GM13976 (cell line): ENCODE data around the gene EVL.
"Not testable (repeated sequence)": the region's sequence is repeated elsewhere in the genome, so short reads cannot be mapped to it uniquely, and the experiment has no call there.

Experiments used
- DNase-seq: peaks from one replicate; pipeline ENCODE4 v3.0.0; 2012; ENCODE audit warnings: low spot score
- in situ Hi-C: fragments of 300-500 bp; cut with MboI; formaldehyde crosslinking; loops from one replicate; pipeline ENCODE4 v1.12.0; 2022; ENCODE audit warnings: low sequenced_read_pairs, mixed read lengths, inconsistent platforms; ENCODE audit not compliant: unreplicated experiment
- TF ChIP-seq, protein P1 (sequence below): IDR thresholded peaks from 2 replicates; pipeline ENCODE4 v1.5.1; 2012; ENCODE audit warnings: borderline replicate concordance, mild to moderate bottlenecking; ENCODE audit not compliant: insufficient read depth; ENCODE audit errors: extremely low read depth, missing control alignments, control extremely low read depth

Gene EVL

DNA sequence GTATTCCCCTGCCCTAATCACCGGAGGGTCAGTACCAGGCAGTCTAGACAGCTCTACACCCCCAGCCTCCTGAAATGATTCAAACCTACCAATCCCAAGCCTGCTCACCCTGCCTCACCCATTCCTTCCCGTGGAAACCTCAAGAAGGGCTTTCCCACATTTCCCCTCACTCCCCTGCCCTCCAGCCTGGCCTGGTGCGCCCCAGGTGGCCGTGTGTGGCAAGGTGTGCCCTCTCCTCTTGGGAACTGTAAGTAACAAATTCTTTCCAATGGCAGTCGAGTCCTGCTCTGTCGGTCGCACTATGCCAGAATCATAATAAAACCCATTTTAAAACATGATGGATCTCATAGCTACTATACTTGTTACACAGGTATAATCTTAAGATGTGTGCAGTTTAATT, 108.1 kb downstream of the EVL start:
- in situ Hi-C loops, result no loop called here
- no peak for DNase-seq

DNA sequence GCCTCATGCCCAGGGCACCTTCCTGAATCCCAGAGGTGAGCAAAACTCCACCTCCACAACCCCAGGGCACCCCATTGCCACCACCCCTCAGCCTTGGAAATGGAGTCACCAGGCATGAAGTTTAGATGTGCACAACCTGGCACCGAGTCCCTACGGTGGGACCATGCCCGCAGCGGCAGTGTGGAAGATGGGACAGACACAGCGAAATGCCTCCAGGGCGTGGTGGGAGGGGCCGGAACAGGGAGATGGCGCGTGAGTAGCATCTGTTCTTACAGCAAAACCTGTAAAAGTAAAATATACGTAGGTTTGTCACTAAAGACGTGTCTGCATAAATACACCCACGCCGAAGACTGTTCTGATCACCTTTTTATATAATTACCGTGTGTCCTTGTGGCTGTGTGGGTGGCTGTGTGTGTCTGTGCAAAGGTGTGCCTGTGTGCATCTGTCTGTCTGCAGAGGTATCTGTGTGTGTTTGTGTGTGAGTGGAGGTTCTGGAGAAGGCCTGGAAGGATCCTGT, 111.6 kb downstream of the EVL start:
- no peak for DNase-seq
- TF ChIP-seq, protein P1, sequence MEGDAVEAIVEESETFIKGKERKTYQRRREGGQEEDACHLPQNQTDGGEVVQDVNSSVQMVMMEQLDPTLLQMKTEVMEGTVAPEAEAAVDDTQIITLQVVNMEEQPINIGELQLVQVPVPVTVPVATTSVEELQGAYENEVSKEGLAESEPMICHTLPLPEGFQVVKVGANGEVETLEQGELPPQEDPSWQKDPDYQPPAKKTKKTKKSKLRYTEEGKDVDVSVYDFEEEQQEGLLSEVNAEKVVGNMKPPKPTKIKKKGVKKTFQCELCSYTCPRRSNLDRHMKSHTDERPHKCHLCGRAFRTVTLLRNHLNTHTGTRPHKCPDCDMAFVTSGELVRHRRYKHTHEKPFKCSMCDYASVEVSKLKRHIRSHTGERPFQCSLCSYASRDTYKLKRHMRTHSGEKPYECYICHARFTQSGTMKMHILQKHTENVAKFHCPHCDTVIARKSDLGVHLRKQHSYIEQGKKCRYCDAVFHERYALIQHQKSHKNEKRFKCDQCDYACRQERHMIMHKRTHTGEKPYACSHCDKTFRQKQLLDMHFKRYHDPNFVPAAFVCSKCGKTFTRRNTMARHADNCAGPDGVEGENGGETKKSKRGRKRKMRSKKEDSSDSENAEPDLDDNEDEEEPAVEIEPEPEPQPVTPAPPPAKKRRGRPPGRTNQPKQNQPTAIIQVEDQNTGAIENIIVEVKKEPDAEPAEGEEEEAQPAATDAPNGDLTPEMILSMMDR, result no peak
- in situ Hi-C loops, result no loop called here

More for the DNA sequence above, 108.1 kb downstream of the EVL start:
- TF ChIP-seq, protein P1, result no peak

DNA sequence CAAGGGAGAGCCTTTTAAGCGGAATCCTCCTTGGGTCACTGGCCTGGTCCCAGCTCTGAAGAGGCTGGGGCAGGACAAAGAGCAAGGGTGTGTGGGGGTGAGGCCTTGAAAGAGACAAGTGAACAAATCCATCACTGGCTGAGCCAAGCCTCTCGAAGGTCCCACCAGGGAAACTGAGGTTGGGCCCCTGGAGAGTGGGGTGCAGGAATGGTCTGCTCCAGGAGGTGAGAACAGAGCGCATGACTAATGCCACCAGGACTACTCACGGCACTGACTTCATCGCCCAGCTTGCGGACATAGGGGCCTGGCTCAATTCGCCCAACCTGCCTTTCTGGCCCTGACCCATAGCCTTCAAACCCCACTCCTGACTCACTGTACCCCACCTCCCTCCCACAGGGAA, 113.5 kb downstream of the EVL start:
- TF ChIP-seq, protein P1, result no peak
- in situ Hi-C loops, result no loop called here
- DNase-seq, result no peak

DNA sequence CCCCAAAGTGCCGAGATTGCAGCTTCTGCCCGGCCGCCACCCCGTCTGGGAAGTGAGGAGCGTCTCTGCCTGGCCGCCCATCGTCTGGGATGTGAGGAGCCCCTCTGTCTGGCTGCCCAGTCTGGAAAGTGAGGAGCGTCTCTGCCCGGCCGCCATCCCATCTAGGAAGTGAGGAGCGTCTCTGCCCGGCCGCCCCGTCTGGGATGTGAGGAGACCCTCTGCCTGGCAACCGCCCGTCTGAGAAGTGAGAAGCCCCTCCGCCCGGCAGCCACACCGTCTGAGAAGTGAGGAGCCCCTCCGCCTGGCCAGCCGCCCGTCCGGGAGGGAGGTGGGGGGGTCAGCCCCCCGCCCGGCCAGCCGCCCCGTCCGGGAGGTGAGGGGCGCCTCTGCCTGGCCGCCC, 115.4 kb downstream of the EVL start:
- DNase-seq, in situ Hi-C loops: not testable (repeated sequence)

DNA sequence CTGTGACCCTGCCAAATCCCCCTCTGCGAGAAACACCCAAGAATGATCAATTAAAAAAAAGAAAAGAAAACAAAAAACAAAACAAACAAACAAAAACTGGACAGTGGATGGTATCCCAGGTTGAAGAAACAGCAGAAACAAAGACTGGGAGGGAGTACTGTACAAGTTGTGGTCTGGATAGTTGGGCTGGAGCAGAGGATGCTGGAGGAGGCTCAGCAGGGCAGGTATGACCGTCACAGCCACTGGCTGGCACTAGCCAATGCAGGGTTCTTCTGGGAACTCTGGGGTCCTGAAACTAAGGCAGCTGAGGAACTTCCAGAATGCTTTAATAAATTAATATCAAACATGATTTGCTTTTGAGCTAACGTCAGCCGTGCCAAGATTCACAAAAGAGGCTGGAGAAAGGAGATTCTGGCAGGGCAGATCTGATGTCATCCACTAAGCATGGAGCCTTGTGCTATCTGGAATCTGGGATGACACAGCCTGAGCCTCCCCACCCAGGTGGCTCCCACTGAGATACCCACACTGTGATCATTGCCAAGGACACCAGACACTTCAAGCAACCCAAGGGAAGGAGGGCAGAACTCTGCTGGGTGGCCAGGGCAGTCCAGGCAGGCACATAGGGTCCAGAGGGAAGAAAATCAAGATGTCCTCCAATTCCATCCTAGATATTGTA, 116.8 kb downstream of the EVL start:
- DNase-seq, in situ Hi-C loops: not testable (repeated sequence)

DNA sequence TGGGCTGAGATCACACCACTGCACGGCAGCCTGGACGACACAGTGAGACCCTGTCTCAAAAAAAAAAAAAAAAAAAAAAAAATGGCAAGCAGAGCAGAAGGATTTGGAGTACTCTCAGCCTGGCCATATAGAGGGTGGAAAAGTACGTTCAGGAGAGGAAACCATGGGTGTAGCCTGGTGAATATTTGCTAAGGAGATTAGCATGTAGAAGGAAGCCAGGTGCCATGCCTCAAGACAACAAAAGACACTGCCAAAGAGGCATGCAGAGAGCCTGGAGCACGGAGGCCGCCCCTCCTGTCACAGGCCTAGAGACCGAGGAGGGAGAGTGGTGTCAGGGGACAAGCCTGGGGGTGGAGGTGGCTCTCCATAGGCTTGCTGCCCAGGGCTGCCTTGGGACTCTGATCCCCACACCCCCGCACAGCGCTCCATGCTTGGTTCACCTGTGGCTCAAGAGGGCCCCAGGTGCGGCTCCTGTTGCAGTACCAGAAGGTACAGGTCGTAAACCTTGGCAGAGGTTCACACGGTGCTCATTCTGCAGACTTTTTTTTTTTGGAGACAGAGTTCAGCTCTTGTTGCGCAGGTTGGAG, 122.1 kb downstream of the EVL start:
- TF ChIP-seq, protein P1, result no peak
- DNase-seq, result no peak
- in situ Hi-C loops, result no loop called here

DNA sequence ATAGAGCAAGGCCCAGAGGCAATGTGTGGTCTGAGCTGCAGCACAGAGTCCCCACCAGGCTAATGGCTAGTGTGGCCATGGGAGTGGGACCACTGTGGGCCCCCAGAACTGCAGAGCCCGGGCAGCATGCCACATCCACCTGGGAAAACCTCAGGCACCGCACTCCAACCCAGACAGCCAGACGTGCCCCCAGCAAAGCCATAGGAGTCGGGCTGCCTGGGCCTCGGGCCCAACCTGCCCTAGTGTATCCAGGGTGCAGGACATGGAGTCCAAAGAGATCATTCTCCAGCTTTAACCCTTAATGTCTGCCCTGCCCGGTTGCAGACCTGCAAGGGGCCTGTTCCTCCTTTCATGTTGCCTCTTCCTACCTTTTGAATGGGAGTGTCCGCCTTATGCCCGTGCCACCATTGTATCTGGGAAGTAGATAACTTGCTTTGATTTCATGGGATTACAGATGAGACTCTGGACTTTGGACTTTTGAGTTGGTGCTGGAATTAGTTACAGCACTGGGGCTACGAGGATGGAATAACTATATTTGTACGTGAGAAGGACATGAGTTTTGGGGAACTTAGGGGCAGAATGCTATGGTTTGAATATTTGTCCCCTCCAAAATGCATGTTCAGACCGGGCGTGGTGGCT, 123.3 kb downstream of the EVL start:
- no peak for DNase-seq
- TF ChIP-seq, protein P1, result no peak
- in situ Hi-C loops, result no loop called here

DNA sequence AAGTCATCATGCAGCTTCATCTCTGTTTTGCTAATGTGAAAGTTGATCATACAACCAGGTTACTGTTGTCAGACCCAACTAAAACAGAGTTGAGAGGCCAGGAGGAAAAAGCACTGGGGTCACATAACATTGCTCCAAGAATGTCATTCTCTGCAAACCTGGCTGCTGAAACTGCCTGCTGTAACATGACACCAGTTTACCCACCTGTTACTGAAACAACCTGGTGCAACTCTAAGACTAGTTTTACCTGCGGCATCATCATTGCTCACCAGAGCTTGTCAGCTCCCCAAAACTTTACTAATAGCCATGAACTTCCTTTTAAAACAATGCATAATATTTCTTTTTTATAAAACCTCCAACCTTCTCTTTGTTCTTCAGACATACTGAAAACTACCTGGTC, 124.9 kb downstream of the EVL start:
- in situ Hi-C loops, result no loop called here
- TF ChIP-seq, protein P1, result no peak
- DNase-seq, result no peak
